HG02798 (cell line): ENCODE measurements around the gene SMPDL3A.

ENCODE experiments used
- ATAC-seq: cut with Tn5 transposase; IDR thresholded peaks from one replicate; pipeline ENCODE4 v1.9.1; 2021; ENCODE audit warnings: mild to moderate bottlenecking; ENCODE audit not compliant: unreplicated experiment, poor library complexity

The SMPDL3A gene

GRCh38 chr6:122839906-122840305 lies 50.8 kb downstream of the SMPDL3A start:
- ATAC-seq, result peak; percentile 10

- ATAC-seq, result no peak
Observed at GRCh38 chr6:122845464-122845863, 56.4 kb downstream of the SMPDL3A start.

GRCh38 chr6:122845916-122846612 lies 57.0 kb downstream of the SMPDL3A start:
- ATAC-seq, result no peak

GRCh38 chr6:122853259-122853995 lies 64.4 kb downstream of the SMPDL3A start:
- peak; percentile 95 for ATAC-seq
